NCI-H2171 treated with DMSO at 0.1 percent for 48 hours (cell line): ENCODE measurements around the gene HELB.
"Not testable (repeated sequence)": the region's sequence is repeated elsewhere in the genome, so short reads cannot be mapped to it uniquely, and the experiment has no call there.

Experiments
- DNase-seq: peaks from one replicate; lab custom pipeline; 2025; lab: John Stamatoyannopoulos, UW

HELB gene

GRCh38 chr12:66303316-66303804 is 1.1 kb downstream of the HELB start:
- DNase-seq, result not testable (repeated sequence)

- no peak for DNase-seq
Observed at GRCh38 chr12:66304296-66304900, 2.1 kb downstream of the HELB start.

GRCh38 chr12:66309606-66310005 is 7.3 kb downstream of the HELB start:
- no peak for DNase-seq

GRCh38 chr12:66312189-66312588 is 9.9 kb downstream of the HELB start:
- DNase-seq, result no peak

GRCh38 chr12:66314278-66314677 is 12.0 kb downstream of the HELB start:
- no peak for DNase-seq

GRCh38 chr12:66319266-66319954 is 17.1 kb downstream of the HELB start:
- DNase-seq, result no peak

- no peak for DNase-seq
Observed at GRCh38 chr12:66320996-66321395, 18.7 kb downstream of the HELB start.

- no peak for DNase-seq
Observed at GRCh38 chr12:66321435-66321834, 19.1 kb downstream of the HELB start.

- DNase-seq, result no peak
Observed at GRCh38 chr12:66323017-66323416, 20.7 kb downstream of the HELB start.

- no peak for DNase-seq
Observed at GRCh38 chr12:66329941-66330340, 27.6 kb downstream of the HELB start.

GRCh38 chr12:66331016-66331415 is 28.7 kb downstream of the HELB start:
- no peak for DNase-seq

- no peak for DNase-seq
Observed at GRCh38 chr12:66331814-66332213, 29.5 kb downstream of the HELB start.

GRCh38 chr12:66335746-66336145 is 33.5 kb downstream of the HELB start:
- no peak for DNase-seq

GRCh38 chr12:66337381-66338010 is 35.2 kb downstream of the HELB start:
- no peak for DNase-seq

GRCh38 chr12:66340131-66340530 is 37.8 kb downstream of the HELB start:
- no peak for DNase-seq

GRCh38 chr12:66341126-66341525 is 38.8 kb downstream of the HELB start:
- DNase-seq, result no peak

GRCh38 chr12:66345212-66345611 is 42.9 kb downstream of the HELB start:
- DNase-seq, result no peak

- DNase-seq, result peak; percentile 7
Observed at GRCh38 chr12:66345956-66346355, 43.7 kb downstream of the HELB start.

GRCh38 chr12:66351301-66351700 is 49.0 kb downstream of the HELB start:
- no peak for DNase-seq

- peak; percentile 40 for DNase-seq
Observed at GRCh38 chr12:66352197-66352596, 49.9 kb downstream of the HELB start.

- DNase-seq, result no peak
Observed at GRCh38 chr12:66352899-66353298, 50.6 kb downstream of the HELB start.

GRCh38 chr12:66354291-66354690 is 52.0 kb downstream of the HELB start:
- peak; percentile 41 for DNase-seq

GRCh38 chr12:66359300-66359699 is 57.0 kb downstream of the HELB start:
- DNase-seq, result no peak
